ENCODE measurements around the gene MAGI2.

Gene MAGI2

GRCh38 chr7:78039790-78040776 is 1413.4 kb downstream of the MAGI2 start:
- peak; percentile 88 for DNase-seq (ENCODE audit: low read depth, low spot score)

GRCh38 chr7:78038465-78039080 is 1414.9 kb downstream of the MAGI2 start:
- DNase-seq (ENCODE audit: low read depth, low spot score): no peak

GRCh38 chr7:78037603-78038002 is 1415.9 kb downstream of the MAGI2 start:
- no peak for DNase-seq (ENCODE audit: low read depth, low spot score)

- DNase-seq (ENCODE audit: low read depth, low spot score): no peak
Measured at GRCh38 chr7:78033410-78033809, 1420.1 kb downstream of the MAGI2 start.

- no peak for DNase-seq (ENCODE audit: low read depth, low spot score)
Measured at GRCh38 chr7:78026492-78026891, 1427.0 kb downstream of the MAGI2 start.

- DNase-seq (ENCODE audit: low read depth, low spot score): no peak
Measured at GRCh38 chr7:78024591-78024990, 1428.9 kb downstream of the MAGI2 start.

GRCh38 chr7:78023191-78023590 is 1430.3 kb downstream of the MAGI2 start:
- DNase-seq (ENCODE audit: low read depth, low spot score): no peak

- DNase-seq (ENCODE audit: low read depth, low spot score): no peak
Measured at GRCh38 chr7:78022165-78022564, 1431.3 kb downstream of the MAGI2 start.

GRCh38 chr7:78020874-78021249 is 1432.6 kb downstream of the MAGI2 start:
- no peak for DNase-seq (ENCODE audit: low read depth, low spot score)

- DNase-seq (ENCODE audit: low read depth, low spot score): peak; percentile 65
Measured at GRCh38 chr7:78020136-78020873, 1433.2 kb downstream of the MAGI2 start.

- peak; percentile 91 for DNase-seq (ENCODE audit: low read depth, low spot score)
Measured at GRCh38 chr7:78019447-78020135, 1433.9 kb downstream of the MAGI2 start.

GRCh38 chr7:78018641-78019446 is 1434.6 kb downstream of the MAGI2 start:
- peak; percentile 43 for DNase-seq (ENCODE audit: low read depth, low spot score)

GRCh38 chr7:78017591-78018100 is 1435.8 kb downstream of the MAGI2 start:
- DNase-seq (ENCODE audit: low read depth, low spot score): no peak

- peak; percentile 11 for DNase-seq (ENCODE audit: low read depth, low spot score)
Measured at GRCh38 chr7:78015574-78016260, 1437.8 kb downstream of the MAGI2 start.

- no peak for DNase-seq (ENCODE audit: low read depth, low spot score)
Measured at GRCh38 chr7:78014401-78014800, 1439.1 kb downstream of the MAGI2 start.

GRCh38 chr7:78013386-78013785 is 1440.1 kb downstream of the MAGI2 start:
- no peak for DNase-seq (ENCODE audit: low read depth, low spot score)

GRCh38 chr7:78011642-78012041 is 1441.8 kb downstream of the MAGI2 start:
- DNase-seq (ENCODE audit: low read depth, low spot score): no peak

GRCh38 chr7:78007231-78007630 is 1446.2 kb downstream of the MAGI2 start:
- DNase-seq (ENCODE audit: low read depth, low spot score): no peak

GRCh38 chr7:78006063-78006755 is 1447.3 kb downstream of the MAGI2 start:
- peak; percentile 98 for DNase-seq (ENCODE audit: low read depth, low spot score)
